B cell (primary cell): ENCODE data around the gene ARHGDIB. TPM values are rescaled to one million over a fixed set of nuclear protein-coding genes. Genes with fewer than 3 reads are reported as not detected.

Experiments
- ATAC-seq: fragments of 200-7000 bp; cut with Tn5 transposase; one replicate; pipeline ENCODE4 v1.10.0; 2021; ENCODE audit warnings: low read depth, mild to moderate bottlenecking, moderate number of reproducible peaks, moderate library complexity
- CTCF ChIA-PET: fragments of 350-600 bp; sonication (Branson Sonifier 250); formaldehyde crosslinking; loops from one replicate; lab custom pipeline; 2021; ENCODE audit warnings: antibody characterized with exemption, inconsistent platforms; lab: Charles Lee
- POLR2A ChIA-PET: fragments of 350-600 bp; sonication (Branson Sonifier 250); formaldehyde crosslinking; loops from one replicate; lab custom pipeline; 2021; ENCODE audit warnings: antibody characterized with exemption; lab: Charles Lee
- DNase-seq: peaks from one replicate; pipeline ENCODE4 v3.0.0; 2013
- H2AFZ ChIP-seq: 2 replicates; pipeline ENCODE4 v1.6.1; 2012; ENCODE audit warnings: mild to moderate bottlenecking, low read depth, low read length; ENCODE audit not compliant: insufficient read depth, poor library complexity, severe bottlenecking
- H3K27ac ChIP-seq, 2 donors: 1 replicate in 1 of 2; 2 replicates in 1 of 2; pipeline ENCODE4 v1.5.1; 2012 to 2013; ENCODE audit warnings: low read length in 2 of 2, mild to moderate bottlenecking in 2 of 2, moderate library complexity in 1 of 2
- H3K27me3 ChIP-seq, 4 experiments: fragments of 200-600 bp in 1 of 4; sonication (generic) in 1 of 4; replicated peaks in 1 of 4; 1 replicate in 2 of 4; 2 replicates in 2 of 4; pipeline versions ENCODE4 v1.6.1 to v1.7.0; 2013 to 2016; ENCODE audit warnings: low read length in 3 of 4, mild to moderate bottlenecking in 2 of 4, mixed read lengths in 1 of 4, moderate library complexity in 1 of 4; ENCODE audit not compliant: insufficient read depth in 4 of 4, control insufficient read depth in 3 of 4; ENCODE audit errors: control extremely low read depth in 1 of 4
- H3K36me3 ChIP-seq, 2 experiments: replicated peaks in 1 of 2; 1 replicate in 1 of 2; 2 replicates in 1 of 2; pipeline versions ENCODE4 v1.6.1 to v1.7.1; 2013; ENCODE audit warnings: low read length in 1 of 2; ENCODE audit not compliant: insufficient read depth in 2 of 2, control insufficient read depth in 1 of 2; ENCODE audit errors: control extremely low read depth in 1 of 2, extremely low read depth in 1 of 2
- H3K4me1 ChIP-seq, 2 donors: fragments of 200-600 bp in 1 of 2; sonication (generic) in 1 of 2; 1 replicate in 1 of 2; 2 replicates in 1 of 2; pipeline versions ENCODE4 v1.5.1 to v1.6.1; 2013 to 2017; ENCODE audit warnings: low read length in 2 of 2; ENCODE audit not compliant: control insufficient read depth in 2 of 2, insufficient read depth in 2 of 2
- H3K4me2 ChIP-seq: replicated peaks from 2 replicates; pipeline ENCODE3; 2012; ENCODE audit warnings: mild to moderate bottlenecking, low read depth, low read length; ENCODE audit not compliant: poor library complexity, severe bottlenecking
- H3K4me3 ChIP-seq, 5 experiments: fragments of 200-600 bp in 1 of 5; sonication (generic) in 1 of 5; 1 replicate in 3 of 5; 2 replicates in 2 of 5; pipeline versions ENCODE4 v1.5.1 to v1.7.0; 2011 to 2016; ENCODE audit warnings: low read length in 4 of 5, mild to moderate bottlenecking in 4 of 5, low read depth in 2 of 5, control low read depth in 1 of 5, moderate library complexity in 1 of 5; ENCODE audit not compliant: insufficient read depth in 1 of 5; ENCODE audit errors: control extremely low read depth in 1 of 5, extremely low read depth in 1 of 5
- H3K79me2 ChIP-seq: fragments of 200-600 bp; sonication (generic); one replicate; pipeline ENCODE4 v1.6.0; 2016; ENCODE audit warnings: low read length; ENCODE audit not compliant: control insufficient read depth, insufficient read depth
- H3K9ac ChIP-seq: fragments of 200-600 bp; sonication (generic); 2 replicates; pipeline ENCODE4 v1.6.1; 2017; ENCODE audit warnings: mild to moderate bottlenecking, low read length, moderate library complexity
- H3K9me3 ChIP-seq, 3 donors: one replicate each; pipeline versions ENCODE4 v1.6.1 to v1.7.1; 2013; ENCODE audit warnings: low read length in 2 of 3; ENCODE audit not compliant: control insufficient read depth in 2 of 3, insufficient read depth in 1 of 3; ENCODE audit errors: control extremely low read depth in 1 of 3
- H4K20me1 ChIP-seq: 2 replicates; pipeline ENCODE4 v1.6.0; 2012; ENCODE audit warnings: mild to moderate bottlenecking, low read length; ENCODE audit not compliant: insufficient read depth, control insufficient read depth, poor library complexity, severe bottlenecking
- H3K27ac Mint-ChIP-seq: one replicate; pipeline ENCODE4 v1.8.0; 2021; ENCODE audit warnings: mixed read lengths
- H3K27me3 Mint-ChIP-seq: one replicate; pipeline ENCODE4 v1.8.0; 2021; ENCODE audit warnings: mixed read lengths
- H3K4me1 Mint-ChIP-seq: one replicate; pipeline ENCODE4 v1.8.0; 2021; ENCODE audit warnings: mixed read lengths
- H3K4me3 Mint-ChIP-seq: one replicate; pipeline ENCODE4 v1.8.0; 2021; ENCODE audit warnings: mixed read lengths
- H3K9me3 Mint-ChIP-seq: one replicate; pipeline ENCODE4 v1.8.0; 2022; ENCODE audit warnings: mixed read lengths; ENCODE audit not compliant: insufficient read depth
- EZH2 ChIP-seq: IDR thresholded peaks from 2 replicates; pipeline ENCODE4 v1.6.1; 2012; ENCODE audit warnings: borderline replicate concordance, low read depth, mild to moderate bottlenecking, moderate library complexity, low read length; ENCODE audit not compliant: insufficient read depth, poor library complexity, severe bottlenecking
- WGBS: methylation state at CpG from one replicate; pipeline ENCODE4 v1.1.5; 2013; ENCODE audit warnings: missing lambda C conversion rate; ENCODE audit not compliant: insufficient coverage; 5-methylcytosine and 5-hydroxymethylcytosine counted together
- intact Hi-C: fragments of 100-400 bp; cut with micrococcal nuclease; formaldehyde crosslinking; loops from one replicate; pipeline ENCODE4 v1.10.0; 2022
- polyA plus RNA-seq: library from polyadenylated mRNA; depleted of rRNA; stranded (reverse); fragments of >200 nt; gene quantifications from 2 replicates; pipeline ENCODE4 v1.2.3, GENCODE V29; 2012
- total RNA-seq, 2 donors: library from RNA; stranded (reverse); fragments of 120-200 nt in 1 of 2; gene quantifications; 1 replicate in 1 of 2; 2 replicates in 1 of 2; pipeline versions ENCODE4 v1.2.3 to v1.2.4, GENCODE V29; 2013 to 2022
- TF ChIP-seq, protein P1 (sequence below): fragments of 200-600 bp; IDR thresholded peaks from one replicate; pipeline ENCODE4 v1.8.0; 2022; ENCODE audit warnings: antibody characterized with exemption, mild to moderate bottlenecking

Gene ARHGDIB
- total and polyA plus RNA-seq, 2 donors (not counting 1 experiment from before 2014, with no cell fraction given): 514 to 826 TPM

- H3K27ac Mint-ChIP-seq: peak overlapping the region; percentile 88
Measured at GRCh38 chr12:14991069-14991468, 29.7 kb upstream of the ARHGDIB start.

DNA sequence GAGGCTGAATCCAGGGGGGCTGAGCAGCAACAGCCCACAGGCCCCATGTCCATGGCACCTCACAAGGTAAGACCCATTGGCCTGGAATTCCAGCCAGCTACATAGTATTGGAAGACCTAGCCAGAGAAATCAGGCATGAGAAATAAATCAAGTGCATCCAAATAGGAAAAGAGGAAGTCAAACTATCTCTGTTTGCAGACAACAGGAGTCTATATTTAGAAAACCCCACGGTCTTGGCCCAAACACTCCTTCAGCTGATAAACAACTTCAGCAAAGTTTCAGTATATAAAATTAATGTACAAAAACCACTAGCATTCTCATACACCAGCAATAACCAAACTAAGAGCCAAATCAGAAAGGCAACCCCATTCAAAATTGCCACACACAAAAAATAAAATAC is 28.4 kb upstream of the ARHGDIB start:
- H3K27ac Mint-ChIP-seq: peak overlapping the region; percentile 88
- Histone ChIP-seq H3K79me2 (peaks cover 20% of the 10 kb centered on the region), H3K27me3 (no peaks in the 10 kb centered on the region), H3K4me2 (peak overlapping the region; percentile 50), H3K4me3 (peak overlapping the region in 1 of 5 experiments; percentile 13), H3K9me3 (peaks cover 0 to 5% (median 0%) of the 10 kb centered on the region in 3 donors), H4K20me1 (no peaks in the 10 kb centered on the region), H3K4me1 (peaks cover 44 to 51% of the 10 kb centered on the region in 2 donors), H3K36me3 (no peaks in the 10 kb centered on the region), H3K27ac (peak overlapping the region; percentile 47 to 67), H2AFZ (no peak overlapping the region), H3K9ac (peak overlapping the region; percentile 23)
- DNase-seq: peak; percentile 62
- POLR2A ChIA-PET: interaction anchor here (0.6 kb wide), 1 partner anchor 41 kb away, joined by 3 read pairs; no protein-coding TSS in a partner anchor
- ATAC-seq: peak; percentile 65
- H3K9me3 Mint-ChIP-seq: peaks cover 3% of the 10 kb centered on the region
- intact Hi-C loops: loop anchor here (1.0 to 10.0 kb wide), 2 partner anchors 28 to 275 kb away; partner anchors contain the start of gene ARHGDIB
- no peaks in the 10 kb centered on the region for H3K27me3 Mint-ChIP-seq
- H3K4me1 Mint-ChIP-seq: peaks cover 68% of the 10 kb centered on the region
- no CpG with 5 or more reads among the region's 1 CpG for WGBS
- TF ChIP-seq, protein P1, sequence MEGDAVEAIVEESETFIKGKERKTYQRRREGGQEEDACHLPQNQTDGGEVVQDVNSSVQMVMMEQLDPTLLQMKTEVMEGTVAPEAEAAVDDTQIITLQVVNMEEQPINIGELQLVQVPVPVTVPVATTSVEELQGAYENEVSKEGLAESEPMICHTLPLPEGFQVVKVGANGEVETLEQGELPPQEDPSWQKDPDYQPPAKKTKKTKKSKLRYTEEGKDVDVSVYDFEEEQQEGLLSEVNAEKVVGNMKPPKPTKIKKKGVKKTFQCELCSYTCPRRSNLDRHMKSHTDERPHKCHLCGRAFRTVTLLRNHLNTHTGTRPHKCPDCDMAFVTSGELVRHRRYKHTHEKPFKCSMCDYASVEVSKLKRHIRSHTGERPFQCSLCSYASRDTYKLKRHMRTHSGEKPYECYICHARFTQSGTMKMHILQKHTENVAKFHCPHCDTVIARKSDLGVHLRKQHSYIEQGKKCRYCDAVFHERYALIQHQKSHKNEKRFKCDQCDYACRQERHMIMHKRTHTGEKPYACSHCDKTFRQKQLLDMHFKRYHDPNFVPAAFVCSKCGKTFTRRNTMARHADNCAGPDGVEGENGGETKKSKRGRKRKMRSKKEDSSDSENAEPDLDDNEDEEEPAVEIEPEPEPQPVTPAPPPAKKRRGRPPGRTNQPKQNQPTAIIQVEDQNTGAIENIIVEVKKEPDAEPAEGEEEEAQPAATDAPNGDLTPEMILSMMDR: no peak
- no peak for TF ChIP-seq EZH2
- peak overlapping the region; percentile 79 for H3K4me3 Mint-ChIP-seq
- CTCF ChIA-PET: interaction anchor here (1.0 to 3.4 kb wide), 5 partner anchors 9 to 145 kb away, joined by 3 to 22 read pairs (median 3); no protein-coding TSS in a partner anchor

More at GRCh38 chr12:14991069-14991468, 29.7 kb upstream of the ARHGDIB start:
- H3K27me3 ChIP-seq: no peaks in the 10 kb centered on the region
- H3K27ac ChIP-seq: peak overlapping the region in 1 of 2 donors; percentile 39
- Mint-ChIP-seq H3K4me1 (peaks cover 77% of the 10 kb centered on the region), H3K27me3 (no peaks in the 10 kb centered on the region), H3K9me3 (peaks cover 3% of the 10 kb centered on the region), H3K4me3 (peak overlapping the region; percentile 32)
- H3K79me2 ChIP-seq: peaks cover 30% of the 10 kb centered on the region
- no peak overlapping the region for H3K4me2 ChIP-seq
- DNase-seq (no peak), ATAC-seq (no peak)
- intact Hi-C loops: loop anchor here (10.0 kb wide), 1 partner anchor 274 kb away; no protein-coding TSS in a partner anchor
- POLR2A ChIA-PET: interaction anchor here (0.6 kb wide), 1 partner anchor 52 kb away, joined by 9 read pairs; no protein-coding TSS in a partner anchor
- peaks cover 53 to 60% of the 10 kb centered on the region in 2 donors for H3K4me1 ChIP-seq
- TF ChIP-seq, protein P1: no peak
- no peak for TF ChIP-seq EZH2
- no peak overlapping the region for H3K9ac ChIP-seq
- H3K36me3 ChIP-seq: no peaks in the 10 kb centered on the region
- H3K9me3 ChIP-seq: peaks cover 0 to 5% (median 0%) of the 10 kb centered on the region in 3 donors
- H3K4me3 ChIP-seq: no peak overlapping the region
- CTCF ChIA-PET: interaction anchor here (0.5 to 3.4 kb wide), 5 partner anchors 10 to 187 kb away, joined by 3 to 22 read pairs (median 3); partner anchors contain the start of gene C12orf60
- H4K20me1 ChIP-seq: no peaks in the 10 kb centered on the region
- H2AFZ ChIP-seq: no peak overlapping the region
